HepG2 (cell line): ENCODE results near the gene SAE1. TPM values are rescaled to one million over a fixed set of nuclear protein-coding genes. Genes with fewer than 3 reads are reported as not detected.

Experiments
- BRCA1 ChIP-seq: sonication (generic); formaldehyde crosslinking; IDR thresholded peaks from 2 replicates; pipeline ENCODE4 v1.4.0; 2020; ENCODE audit warnings: missing genetic modification reagents
- CAMTA2 ChIP-seq: sonication (generic); formaldehyde crosslinking; IDR thresholded peaks from 2 replicates; pipeline ENCODE4 v1.4.0; 2020; ENCODE audit warnings: mild to moderate bottlenecking, missing genetic modification reagents, borderline replicate concordance
- CBX2 ChIP-seq, 2 experiments: fragments of 200-600 bp in 1 of 2; sonication (generic); formaldehyde crosslinking in 1 of 2; IDR thresholded peaks; 2 replicates each; pipeline versions ENCODE4 v1.7.0 to v1.8.1; 2018 to 2022; ENCODE audit warnings: low read depth in 2 of 2, low read length in 1 of 2, mild to moderate bottlenecking in 1 of 2, missing genetic modification reagents in 1 of 2
- DR1 ChIP-seq: sonication (generic); formaldehyde crosslinking; IDR thresholded peaks from 2 replicates; pipeline ENCODE4 v1.8.0; 2021; ENCODE audit warnings: mild to moderate bottlenecking, missing genetic modification reagents, inconsistent platforms
- DRAP1 ChIP-seq: IDR thresholded peaks from 2 replicates; pipeline ENCODE4 v1.6.1; 2016; ENCODE audit warnings: missing genetic modification reagents, missing compliant biosample characterization
- KLF15 ChIP-seq: sonication (generic); formaldehyde crosslinking; IDR thresholded peaks from 2 replicates; pipeline ENCODE4 v1.8.1; 2023; ENCODE audit warnings: borderline replicate concordance, mild to moderate bottlenecking, inconsistent platforms, missing genetic modification reagents, mixed read lengths
- PATZ1 ChIP-seq: sonication (generic); formaldehyde crosslinking; IDR thresholded peaks from 2 replicates; pipeline ENCODE4 v1.4.0; 2020; ENCODE audit warnings: missing genetic modification reagents
- RBAK ChIP-seq: sonication (generic); formaldehyde crosslinking; IDR thresholded peaks from 2 replicates; pipeline ENCODE4 v1.5.1; 2020; ENCODE audit warnings: mild to moderate bottlenecking, missing genetic modification reagents
- REXO4 ChIP-seq: sonication (generic); formaldehyde crosslinking; IDR thresholded peaks from 2 replicates; pipeline ENCODE4 v1.8.0; 2022; ENCODE audit warnings: missing genetic modification reagents, mild to moderate bottlenecking, borderline replicate concordance
- RFXANK ChIP-seq: IDR thresholded peaks from 2 replicates; pipeline ENCODE4 v1.6.1; 2016
- SYNCRIP ChIP-seq: fragments of 200-400 bp; formaldehyde crosslinking; IDR thresholded peaks from 2 replicates; pipeline ENCODE4 v1.6.1; 2018; ENCODE audit warnings: mild to moderate bottlenecking, low read depth, low read length; ENCODE audit not compliant: insufficient read depth
- TEF ChIP-seq: sonication (generic); formaldehyde crosslinking; IDR thresholded peaks from 2 replicates; pipeline ENCODE4 v1.5.0; 2020; ENCODE audit warnings: missing genetic modification reagents
- THRA ChIP-seq: sonication (generic); formaldehyde crosslinking; IDR thresholded peaks from 2 replicates; pipeline ENCODE4 v1.4.0; 2020; ENCODE audit warnings: missing genetic modification reagents, borderline replicate concordance
- YY1 ChIP-seq: IDR thresholded peaks from 2 replicates; pipeline ENCODE4 v1.6.1; 2011; ENCODE audit warnings: low read length, low read depth, moderate library complexity, mild to moderate bottlenecking; ENCODE audit not compliant: insufficient read depth, insufficient replicate concordance
- ZFY ChIP-seq: sonication (generic); formaldehyde crosslinking; IDR thresholded peaks from 2 replicates; pipeline ENCODE4 v1.4.0; 2020; ENCODE audit warnings: missing genetic modification reagents
- ZNF160 ChIP-seq: sonication (generic); formaldehyde crosslinking; IDR thresholded peaks from 2 replicates; pipeline ENCODE4 v1.8.0; 2022; ENCODE audit warnings: mild to moderate bottlenecking, inconsistent platforms, missing genetic modification reagents
- ZNF280B ChIP-seq: sonication (generic); formaldehyde crosslinking; IDR thresholded peaks from 2 replicates; pipeline ENCODE4 v1.5.0; 2020; ENCODE audit warnings: missing genetic modification reagents, mild to moderate bottlenecking, borderline replicate concordance
- ZNF282 ChIP-seq: fragments of 450-650 bp; IDR thresholded peaks from 2 replicates; pipeline ENCODE4 v1.6.1; 2018; ENCODE audit not compliant: partially characterized antibody
- ZNF34 ChIP-seq: sonication (generic); formaldehyde crosslinking; IDR thresholded peaks from 2 replicates; pipeline ENCODE4 v1.4.0; 2020; ENCODE audit warnings: mild to moderate bottlenecking, missing genetic modification reagents, borderline replicate concordance
- ZNF615 ChIP-seq: sonication (generic); formaldehyde crosslinking; IDR thresholded peaks from 2 replicates; pipeline ENCODE4 v1.5.0; 2020; ENCODE audit warnings: mild to moderate bottlenecking, missing genetic modification reagents, borderline replicate concordance
- ZNF660 ChIP-seq: sonication (generic); formaldehyde crosslinking; IDR thresholded peaks from 2 replicates; pipeline ENCODE4 v1.5.1; 2020; ENCODE audit warnings: mild to moderate bottlenecking, low read depth, missing genetic modification reagents, borderline replicate concordance
- ZNF780A ChIP-seq: sonication (generic); formaldehyde crosslinking; IDR thresholded peaks from 2 replicates; pipeline ENCODE4 v1.8.0; 2022; ENCODE audit warnings: mild to moderate bottlenecking, missing genetic modification reagents, moderate library complexity
- ZNF83 ChIP-seq: sonication (generic); formaldehyde crosslinking; IDR thresholded peaks from 2 replicates; pipeline ENCODE4 v1.4.0; 2020; ENCODE audit warnings: missing genetic modification reagents, mild to moderate bottlenecking, borderline replicate concordance
- ZSCAN21 ChIP-seq: sonication (generic); formaldehyde crosslinking; IDR thresholded peaks from 2 replicates; pipeline ENCODE4 v1.8.0; 2022; ENCODE audit warnings: mild to moderate bottlenecking, missing genetic modification reagents, moderate library complexity, borderline replicate concordance
- polyA plus RNA-seq, 8 experiments: library from polyadenylated mRNA; depleted of rRNA in 3 of 8; stranded (reverse) in 7 of 8; unstranded in 1 of 8; fragments of >200 nt; fragmentation: Illumina TruSeq in 4 of 8; extraction: Trizol in 4 of 8; gene quantifications; 2 replicates each; pipeline versions ENCODE4 v1.2.1 to v1.2.3, GENCODE V29; 2011 to 2016; ENCODE audit warnings: low read depth in 4 of 8, missing spikeins in 1 of 8, mixed read lengths in 1 of 8; ENCODE audit not compliant: insufficient read depth in 1 of 8
- total RNA-seq, 5 experiments: library from RNA; depleted of rRNA; stranded (reverse); fragments of >200 nt; fragmentation: Illumina TruSeq; extraction: Trizol; gene quantifications; 2 replicates each; pipeline ENCODE4 v1.2.3, GENCODE V29; 2016; ENCODE audit warnings: low read depth in 1 of 5

The SAE1 gene
- total and polyA plus RNA-seq, 2 of the 13 experiments (the other 11 are each of a cell fraction or from before 2014, with no cell fraction given): 87.6 to 197 TPM

GRCh38 chr19:47130589-47131227 is at the start of gene SAE1 (continued):
- TF ChIP-seq RBAK (no peak), BRCA1 (CRISPR knock-in tag) (no peak), ZNF160 (CRISPR knock-in tag) (no peak; the same call in 1 of the 2 replicates), CBX2 (IDR thresholded peaks at IDR 0.05; ENCODE audit: low read depth, low read length) (no peak), CBX2 (CRISPR knock-in tag; IDR thresholded peaks at IDR 0.05; ENCODE audit: low read depth) (no peak), ZNF83 (CRISPR knock-in tag) (no peak), ZSCAN21 (CRISPR knock-in tag) (peak; percentile 85), REXO4 (no peak), DR1 (CRISPR knock-in tag) (peak; percentile 65), ZFY (CRISPR knock-in tag) (peak; percentile 74), PATZ1 (peak; percentile 26), ZNF615 (CRISPR knock-in tag) (no peak), TEF (CRISPR knock-in tag) (no peak), ZNF34 (CRISPR knock-in tag) (no peak), THRA (CRISPR knock-in tag) (0 out of 2 replicates have a peak, but pooled peaks have one; percentile 15), ZNF660 (CRISPR knock-in tag) (no peak), ZNF280B (CRISPR knock-in tag) (peak; percentile 62; the same call in 1 of the 2 replicates), DRAP1 (CRISPR knock-in tag) (peak; percentile 76), KLF15 (CRISPR knock-in tag) (peak; percentile 55; the same call in 1 of the 2 replicates), SYNCRIP (no peak), RFXANK (CRISPR knock-in tag) (no peak), ZNF282 (no peak), CAMTA2 (CRISPR knock-in tag) (0 out of 2 replicates have a peak, but pooled peaks have one; percentile 44), ZNF780A (CRISPR knock-in tag) (no peak), YY1 (peak; percentile 88)
